GM18517 (cell line): ENCODE measurements around the gene EGFLAM.
A peak's percentile ranks its signal among the peaks of the same experiment; 100 is the strongest.

Experiments used
- ATAC-seq: cut with Tn5 transposase; IDR thresholded peaks from one replicate; pipeline ENCODE4 v1.9.1; 2021; ENCODE audit warnings: mild to moderate bottlenecking, moderate library complexity; ENCODE audit not compliant: unreplicated experiment

EGFLAM gene

GRCh38 chr5:38371596-38371995, 113.2 kb downstream of the EGFLAM start:
- no peak for ATAC-seq

DNA sequence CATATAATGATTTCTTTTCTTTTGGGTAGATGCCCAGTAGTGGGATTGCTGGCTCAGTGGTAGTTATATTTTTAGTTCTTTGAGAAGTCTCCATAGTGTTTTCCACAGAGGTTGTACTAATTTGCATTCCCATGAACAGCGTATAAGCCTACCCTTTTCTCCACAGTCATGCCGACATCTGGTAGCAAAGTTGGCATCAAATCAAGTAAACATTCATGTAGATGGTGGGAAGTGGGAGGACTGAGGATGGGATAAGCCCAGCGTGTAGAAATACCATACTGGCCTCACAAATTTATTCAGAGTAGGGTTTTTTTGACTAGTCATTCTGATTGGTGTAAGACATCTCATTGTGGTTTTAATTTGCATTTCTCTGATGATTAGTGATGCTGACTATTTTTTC, 115.4 kb downstream of the EGFLAM start:
- ATAC-seq = no peak

DNA sequence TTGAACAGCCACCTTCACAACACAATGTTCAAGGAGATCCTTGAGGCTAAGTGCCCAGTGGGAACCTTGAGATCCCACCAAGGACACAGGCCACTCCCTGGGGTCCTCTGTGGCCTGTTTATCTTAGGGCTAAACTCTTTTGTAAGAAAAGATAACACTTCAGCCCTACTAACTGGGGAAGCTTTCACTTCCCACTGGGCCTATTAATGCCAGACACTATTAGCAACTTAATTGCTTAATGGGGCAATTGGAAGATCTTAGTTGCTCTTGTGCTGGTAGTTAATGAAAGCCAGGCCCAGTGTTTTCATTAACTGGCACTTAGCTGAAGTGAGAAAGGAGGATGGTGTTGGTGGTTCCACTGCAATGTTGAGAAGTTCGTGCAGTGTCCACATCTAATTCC, 117.1 kb downstream of the EGFLAM start:
- no peak for ATAC-seq

GRCh38 chr5:38376404-38376803, 118.0 kb downstream of the EGFLAM start:
- no peak for ATAC-seq

DNA sequence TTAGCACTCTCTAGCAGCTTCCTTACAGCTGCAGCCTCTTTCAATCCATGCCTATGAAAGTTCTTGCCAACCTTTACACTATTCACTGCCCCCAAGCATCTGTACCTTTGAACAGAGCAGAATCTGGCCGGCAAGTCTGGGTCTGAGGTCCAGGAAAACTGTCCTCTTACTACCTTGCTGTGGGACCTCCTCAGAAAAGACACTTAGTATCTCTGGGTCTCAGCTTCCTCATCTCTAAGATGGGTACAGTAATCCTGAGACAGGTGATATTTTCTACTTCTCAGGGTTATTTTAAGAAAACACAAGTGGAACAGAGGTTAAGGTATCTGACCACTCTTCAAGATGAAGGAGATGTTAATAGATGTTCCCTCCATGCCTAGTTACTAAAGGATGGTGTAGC, 120.2 kb downstream of the EGFLAM start:
- no peak for ATAC-seq

- no peak for ATAC-seq
These were observed 121.1 kb downstream of the EGFLAM start for GRCh38 chr5:38379350-38379937.

GRCh38 chr5:38380537-38380936, 122.2 kb downstream of the EGFLAM start:
- no peak for ATAC-seq

DNA sequence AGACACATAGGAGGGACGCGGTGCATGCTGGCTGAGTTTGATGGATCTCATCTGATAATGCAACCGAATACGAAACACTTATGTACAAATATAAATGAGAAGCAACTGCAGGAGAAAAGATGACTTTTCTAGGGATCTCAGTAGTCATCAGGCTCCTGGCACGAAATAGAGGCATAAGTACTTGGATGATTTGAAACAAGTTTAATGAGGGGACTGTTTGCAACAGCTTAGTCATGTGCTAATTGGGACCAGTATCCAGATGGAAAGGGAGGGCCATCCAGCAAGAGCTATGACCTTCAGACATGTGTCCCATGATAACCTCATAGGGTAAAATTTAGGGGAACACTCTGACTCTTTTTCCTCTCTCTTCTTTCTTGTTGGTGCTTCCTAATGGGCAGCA, 123.0 kb downstream of the EGFLAM start:
- no peak for ATAC-seq

- ATAC-seq = peak; percentile 96
These were observed 124.5 kb downstream of the EGFLAM start for GRCh38 chr5:38382898-38383297.

- ATAC-seq = no peak
These were observed 125.3 kb downstream of the EGFLAM start for GRCh38 chr5:38383701-38384100.

- ATAC-seq = no peak
These were observed 126.0 kb downstream of the EGFLAM start for GRCh38 chr5:38384396-38384795.

DNA sequence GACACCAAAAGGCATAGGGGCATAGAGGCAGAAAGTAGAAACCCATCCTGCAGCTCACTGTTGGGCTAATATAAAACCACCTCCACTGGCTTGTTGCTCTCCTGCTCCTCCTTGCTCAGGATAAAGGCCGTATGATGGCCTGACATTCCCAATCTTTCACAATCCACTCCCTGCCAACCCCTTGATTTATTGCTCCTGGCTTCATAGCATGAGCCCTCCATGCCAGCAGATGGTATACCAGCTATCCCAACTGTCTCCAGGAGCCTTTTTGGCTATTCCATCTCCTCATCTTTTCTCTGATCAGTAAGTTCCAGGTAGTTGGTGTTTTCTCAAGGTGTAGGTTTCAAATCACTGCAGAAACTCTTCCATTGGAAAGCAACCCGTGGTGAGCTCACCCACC, 128.8 kb downstream of the EGFLAM start:
- no peak for ATAC-seq

DNA sequence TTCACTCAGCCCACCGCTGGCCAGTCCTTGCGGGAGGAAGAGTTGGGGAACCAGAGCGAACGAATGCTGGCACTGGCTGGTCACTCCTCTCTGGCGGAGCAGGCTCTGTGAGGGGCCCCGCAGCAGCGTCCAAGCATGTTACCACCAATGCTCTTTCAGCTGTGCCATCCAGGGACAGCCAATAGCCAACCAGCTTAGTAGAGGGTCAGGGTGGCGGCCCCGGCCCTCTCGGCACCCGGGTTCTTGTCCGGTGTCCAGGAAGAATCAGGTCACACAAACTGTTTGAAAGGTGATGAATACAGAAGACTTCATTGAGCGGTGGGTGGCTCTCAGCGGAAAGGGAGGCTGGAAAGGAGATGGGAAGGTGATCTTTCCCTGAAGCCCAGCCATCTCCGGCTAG, 135.3 kb downstream of the EGFLAM start:
- ATAC-seq = no peak

DNA sequence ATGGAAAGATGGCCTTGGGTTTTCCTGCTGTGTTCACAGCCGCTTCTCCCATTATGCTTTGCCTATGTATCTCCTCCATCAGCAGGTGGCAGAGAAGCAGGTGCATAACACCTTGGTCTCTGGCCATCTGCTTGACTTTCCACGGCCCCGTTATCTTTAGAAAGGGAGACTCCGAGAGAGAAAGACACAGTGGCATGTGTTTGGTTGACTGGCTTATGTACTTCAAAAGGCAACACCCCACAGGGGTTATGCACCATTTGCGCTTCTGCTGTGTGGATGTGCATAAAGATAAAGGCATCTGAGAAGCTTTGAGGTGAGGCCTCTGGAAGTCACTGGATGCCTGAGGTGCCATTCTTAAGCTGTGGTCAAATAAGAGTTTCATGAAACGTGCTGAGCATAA, 138.4 kb downstream of the EGFLAM start:
- no peak for ATAC-seq

DNA sequence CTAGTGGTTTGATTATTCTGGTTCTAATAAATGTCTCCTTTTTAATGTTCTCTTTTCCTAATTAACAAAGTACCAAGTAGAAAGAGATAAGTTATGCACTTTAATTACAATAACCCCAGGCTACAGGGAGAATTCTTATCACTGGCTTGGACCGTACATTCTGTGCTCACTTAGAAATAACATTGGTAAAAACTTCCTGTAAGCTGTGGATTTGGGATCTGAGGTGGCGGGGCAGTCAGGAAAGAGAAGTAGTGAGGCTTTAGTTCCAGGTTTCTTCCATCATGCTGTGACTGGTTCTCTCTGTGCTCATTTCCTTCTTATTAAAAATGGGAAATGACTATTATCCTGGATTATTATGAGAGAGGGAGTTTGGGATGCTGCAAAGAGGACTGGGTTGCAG, 142.0 kb downstream of the EGFLAM start:
- no peak for ATAC-seq

GRCh38 chr5:38401145-38401544, 142.8 kb downstream of the EGFLAM start:
- ATAC-seq = no peak

DNA sequence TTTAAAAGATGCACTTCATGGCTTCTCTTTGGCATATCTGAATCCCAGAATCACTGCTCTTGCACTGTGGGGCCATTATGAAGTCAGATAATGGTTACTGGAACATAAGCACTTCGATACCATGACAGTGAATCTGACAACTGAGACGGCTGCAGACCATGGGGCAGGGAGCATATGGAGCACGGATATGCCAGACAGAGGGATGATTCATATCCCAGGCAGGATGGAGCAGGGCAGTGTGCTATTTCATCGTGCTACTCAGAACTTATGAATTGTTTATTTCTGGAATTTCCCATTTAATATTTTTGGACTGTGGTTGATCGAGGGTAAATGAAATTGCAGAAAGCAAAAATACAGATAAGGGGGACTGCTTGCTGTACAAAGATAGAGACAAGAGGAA, 145.0 kb downstream of the EGFLAM start:
- no peak for ATAC-seq

DNA sequence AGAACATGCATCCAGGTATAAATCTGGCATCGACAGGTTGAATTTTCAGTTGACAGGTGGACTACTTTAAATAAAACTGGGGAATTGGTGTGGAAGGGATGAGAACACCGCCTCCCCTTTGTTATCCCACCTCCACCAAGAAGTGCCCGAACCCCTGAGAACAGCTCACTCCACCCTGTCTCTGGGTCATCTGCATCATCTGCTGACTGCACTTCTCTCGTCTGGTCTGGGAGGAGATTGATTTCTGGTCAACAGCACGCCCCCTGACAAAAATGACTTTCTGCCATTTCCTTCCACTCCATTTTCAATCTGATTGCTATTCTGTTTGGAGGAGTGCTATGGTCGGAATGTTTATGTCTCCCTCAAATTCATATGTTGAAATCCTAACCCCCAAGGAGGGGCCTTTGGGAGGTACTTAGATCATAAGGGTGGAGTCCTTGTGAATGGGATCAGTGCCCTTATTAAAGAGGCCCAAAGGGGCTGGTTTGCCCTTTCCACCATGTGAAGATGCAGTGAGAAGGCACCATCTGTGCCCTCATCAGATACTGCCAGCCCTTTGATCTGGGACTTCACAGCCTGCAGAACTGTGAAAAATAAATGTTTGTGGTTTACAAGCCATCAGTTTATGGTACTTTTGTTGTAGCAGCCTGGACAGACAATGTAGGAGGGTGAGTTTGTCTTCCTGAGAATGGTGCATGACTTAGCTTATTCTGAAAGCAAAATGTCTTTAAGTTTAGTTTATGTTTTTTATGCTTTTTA, 145.7 kb downstream of the EGFLAM start:
- no peak for ATAC-seq

- no peak for ATAC-seq
These were observed 146.4 kb downstream of the EGFLAM start for GRCh38 chr5:38404667-38405276.

- no peak for ATAC-seq
These were observed 150.3 kb downstream of the EGFLAM start for GRCh38 chr5:38408446-38409198.

DNA sequence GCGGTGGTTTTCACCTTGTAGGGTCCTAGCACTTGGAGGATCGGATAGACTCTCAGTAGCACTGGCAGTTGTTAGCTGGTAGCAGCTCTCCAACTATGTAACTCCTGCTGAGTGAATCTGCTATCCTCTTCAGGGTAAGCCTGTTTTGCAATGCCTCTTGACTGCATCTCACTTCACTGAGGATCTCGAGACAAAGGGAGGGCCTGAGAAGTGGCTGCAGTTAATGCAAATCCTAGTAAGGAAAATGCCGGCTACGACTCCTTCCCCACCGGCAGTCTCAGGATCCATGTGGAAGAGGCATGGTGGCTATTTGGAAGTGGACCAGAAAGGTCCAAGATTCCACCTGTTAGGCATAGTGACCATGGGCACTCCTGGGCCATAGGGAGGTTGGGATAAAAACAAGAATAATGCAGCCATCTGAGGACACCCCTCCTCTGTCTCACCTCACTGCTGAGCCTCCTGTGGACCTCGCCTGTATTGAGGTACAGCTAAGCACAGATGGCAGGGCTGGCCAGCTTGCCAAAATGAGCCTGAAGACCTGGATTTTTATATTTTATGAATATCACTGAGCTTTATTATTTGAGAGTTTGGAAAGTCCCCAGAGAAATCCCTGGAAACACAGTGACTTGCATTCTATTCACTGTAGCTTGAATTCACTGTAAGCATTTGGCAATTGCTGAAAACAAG, 152.1 kb downstream of the EGFLAM start:
- ATAC-seq = no peak
